ENCODE measurements around the gene LRCH4.
A peak's percentile ranks its signal among the peaks of the same experiment; 100 is the strongest.

LRCH4 gene

DNA sequence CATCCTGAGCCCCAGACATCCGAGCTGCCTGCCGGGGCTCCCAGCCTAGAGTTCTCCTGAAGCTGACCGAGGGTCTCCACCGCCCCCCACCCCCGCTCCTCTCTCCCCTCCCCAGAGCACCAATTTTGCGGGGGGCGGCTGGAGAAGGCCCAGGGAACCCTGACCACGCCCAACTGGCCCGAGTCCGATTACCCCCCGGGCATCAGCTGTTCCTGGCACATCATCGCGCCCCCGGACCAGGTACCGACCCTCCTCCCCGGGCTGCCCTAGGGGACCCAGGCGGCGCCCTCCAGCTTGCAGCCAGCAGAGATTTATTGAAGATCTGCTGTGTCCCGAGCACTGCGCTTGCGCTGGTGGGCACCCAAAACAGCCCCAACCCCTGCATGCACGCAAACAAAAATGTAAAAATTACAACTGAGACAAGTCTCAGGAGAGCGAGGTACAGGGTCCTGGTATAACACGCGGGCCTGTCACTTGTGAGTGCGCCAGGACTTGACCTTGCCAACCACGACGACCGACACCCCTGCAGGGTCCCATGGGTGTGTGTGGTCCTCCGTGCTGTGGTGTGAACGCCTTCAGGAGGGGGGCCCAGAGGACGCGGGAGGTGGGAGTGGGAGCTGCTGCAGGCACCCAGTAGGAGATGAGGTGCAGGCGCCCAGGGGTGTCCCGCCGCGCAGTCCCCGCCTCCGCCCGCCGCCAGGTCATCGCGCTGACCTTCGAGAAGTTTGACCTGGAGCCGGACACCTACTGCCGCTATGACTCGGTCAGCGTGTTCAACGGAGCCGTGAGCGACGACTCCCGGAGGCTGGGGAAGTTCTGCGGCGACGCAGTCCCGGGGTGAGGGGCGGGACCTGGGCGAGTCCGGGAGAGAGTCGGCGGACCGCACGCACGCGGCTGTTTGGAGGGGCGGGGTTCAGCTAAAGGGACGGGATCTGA, 19.3 kb upstream of the LRCH4 start:
- DNase-seq = peak in 1 of 2 experiments; percentile 51

DNA sequence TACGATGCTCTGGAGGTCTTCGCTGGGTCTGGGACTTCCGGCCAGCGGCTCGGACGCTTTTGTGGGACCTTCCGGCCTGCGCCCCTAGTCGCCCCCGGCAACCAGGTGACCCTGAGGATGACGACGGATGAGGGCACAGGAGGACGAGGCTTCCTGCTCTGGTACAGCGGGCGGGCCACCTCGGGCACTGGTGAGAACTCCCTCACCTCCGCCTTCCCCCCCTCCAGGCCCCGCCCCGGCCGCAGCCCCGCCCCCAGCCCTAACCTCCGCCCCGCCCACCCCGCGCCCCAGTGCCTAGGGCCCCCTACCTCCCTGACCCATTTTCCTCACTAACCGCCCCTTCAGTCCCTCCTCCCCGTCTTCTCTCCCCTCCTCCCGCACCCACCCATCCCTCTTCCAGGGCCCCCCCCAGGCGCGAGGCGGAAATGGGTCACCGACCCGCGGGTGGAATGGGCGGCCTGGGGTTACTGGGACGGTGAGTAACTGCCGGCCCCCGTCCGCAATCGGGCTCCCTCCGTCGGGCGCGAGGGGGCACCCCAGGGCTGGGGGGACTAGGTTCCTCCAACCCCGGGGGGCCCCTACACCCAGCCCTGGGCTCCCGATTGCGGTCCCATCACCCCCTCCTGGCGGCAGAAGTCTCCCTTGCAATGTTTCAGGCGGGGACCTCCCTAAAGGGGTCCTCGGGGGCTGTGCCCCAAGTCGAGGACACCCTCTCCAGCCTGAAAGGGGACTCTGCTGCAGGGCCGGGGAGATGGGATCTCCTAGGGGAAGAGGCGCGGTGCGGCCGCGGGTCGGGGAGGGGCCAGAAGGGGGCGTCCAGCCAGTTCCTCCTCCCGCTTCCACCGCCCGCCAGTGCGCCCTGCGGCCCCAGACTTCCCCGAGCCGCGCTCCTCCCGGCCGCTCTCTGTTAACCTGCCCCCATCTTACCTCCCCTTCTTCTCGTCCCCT, 18.4 kb upstream of the LRCH4 start:
- DNase-seq = peak in 1 of 2 experiments; percentile 82

DNA sequence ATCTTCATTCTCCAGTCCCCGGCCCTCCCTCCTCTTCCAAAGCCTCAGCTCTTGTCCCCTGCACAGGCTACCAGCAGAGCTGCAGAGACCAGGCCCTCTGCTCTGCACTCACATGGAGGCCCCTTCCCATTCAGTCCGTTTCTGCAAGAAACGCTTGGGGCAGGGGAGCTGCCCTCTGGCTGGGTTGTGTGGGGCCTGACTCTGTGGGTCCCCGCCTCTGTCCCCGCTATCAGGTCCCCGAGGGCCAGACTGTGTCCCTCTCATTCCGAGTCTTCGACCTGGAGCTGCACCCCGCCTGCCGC, 17.7 kb upstream of the LRCH4 start:
- DNase-seq = peak in 1 of 2 experiments; percentile 63

DNA sequence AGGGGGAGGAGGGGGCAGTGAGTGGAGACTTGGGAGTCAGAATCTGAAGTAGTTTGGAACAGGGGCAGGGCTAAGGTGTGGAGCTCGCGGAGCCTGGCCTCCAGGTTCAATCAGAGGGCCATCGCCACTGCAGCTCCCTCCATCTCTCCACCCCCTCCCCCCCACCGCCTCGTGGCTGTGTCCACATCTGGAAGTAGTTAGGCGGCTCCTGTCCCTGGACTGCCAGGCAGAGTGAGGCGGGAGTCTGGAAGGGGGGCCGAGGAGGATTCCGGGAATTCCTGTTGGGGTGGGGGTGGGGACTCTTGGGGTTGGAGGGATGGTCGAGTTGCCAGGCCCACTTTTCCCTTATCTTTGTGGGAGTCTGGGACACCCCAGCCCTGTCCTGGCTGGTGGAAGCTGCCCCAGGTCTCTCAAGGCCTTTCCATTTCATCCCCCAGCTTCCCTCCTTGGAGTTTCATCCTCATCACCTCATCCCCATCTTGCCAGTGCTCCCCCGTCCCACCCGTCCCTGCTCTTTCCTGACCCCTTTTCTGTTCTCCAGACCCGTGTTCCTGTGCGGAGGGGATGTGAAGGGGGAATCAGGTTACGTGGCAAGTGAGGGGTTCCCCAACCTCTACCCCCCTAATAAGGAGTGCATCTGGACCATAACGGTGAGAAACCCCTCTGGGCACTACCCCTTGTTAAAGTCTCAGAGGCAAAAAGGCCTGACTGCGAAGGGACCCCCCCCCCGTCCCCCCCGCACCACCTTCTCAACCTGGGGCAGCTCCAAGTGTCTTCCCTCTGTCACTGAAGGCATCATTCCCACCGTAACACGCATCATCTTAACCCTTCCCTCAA, 17.2 kb upstream of the LRCH4 start:
- peak in 1 of 2 experiments; percentile 29 for DNase-seq

DNA sequence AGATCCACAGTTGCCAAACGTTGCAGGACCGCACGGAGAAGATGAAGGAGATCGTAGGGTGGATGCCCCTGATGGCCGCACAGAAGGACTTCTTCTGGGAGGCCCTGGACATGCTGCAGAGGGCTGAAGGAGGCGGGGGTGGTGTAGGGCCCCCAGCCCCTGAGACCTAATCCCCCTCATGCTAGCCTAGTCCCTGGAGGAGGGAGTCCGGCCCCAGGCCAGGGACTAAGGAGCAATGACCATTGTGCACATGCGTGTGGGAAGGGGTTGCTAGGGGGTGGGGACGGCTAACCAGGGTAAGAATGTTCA, 14.8 kb upstream of the LRCH4 start:
- no peak for DNase-seq

DNA sequence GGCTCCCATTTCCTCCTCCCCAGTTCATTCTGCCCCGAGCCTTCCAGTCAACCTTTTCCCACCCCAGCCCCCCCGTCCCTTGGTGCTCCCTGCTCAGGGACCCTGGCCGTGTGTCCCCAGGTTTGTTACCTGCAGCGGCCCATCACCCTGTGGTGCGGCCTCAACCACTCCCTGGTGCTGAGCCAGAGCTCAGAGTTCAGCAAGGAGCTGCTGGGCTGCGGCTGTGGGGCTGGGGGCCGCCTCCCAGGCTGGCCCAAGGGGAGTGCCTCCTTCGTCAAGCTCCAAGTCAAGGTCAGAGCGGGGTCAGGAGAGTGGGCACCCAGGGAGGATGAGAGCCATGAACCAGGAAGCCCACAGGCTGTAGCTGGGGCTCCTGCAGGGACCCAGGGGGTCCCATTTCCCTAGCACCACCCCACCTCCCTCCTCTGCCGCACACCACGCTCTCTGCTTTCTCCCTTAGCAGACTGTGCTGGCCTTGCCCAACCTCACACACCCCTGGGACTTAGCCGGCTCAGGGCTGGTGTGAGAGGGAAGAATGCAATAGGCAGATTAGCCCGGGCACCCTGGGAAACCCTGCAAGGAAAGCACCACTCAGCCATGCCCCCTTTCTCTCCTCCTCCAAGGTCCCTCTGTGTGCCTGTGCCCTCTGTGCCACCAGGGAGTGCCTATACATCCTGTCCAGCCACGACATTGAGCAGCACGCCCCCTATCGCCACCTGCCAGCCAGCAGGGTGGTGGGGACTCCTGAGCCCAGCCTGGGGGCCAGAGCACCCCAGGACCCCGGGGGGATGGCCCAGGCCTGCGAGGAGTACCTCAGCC, 14.2 kb upstream of the LRCH4 start:
- peak in 1 of 2 experiments; percentile 21 for DNase-seq

DNA sequence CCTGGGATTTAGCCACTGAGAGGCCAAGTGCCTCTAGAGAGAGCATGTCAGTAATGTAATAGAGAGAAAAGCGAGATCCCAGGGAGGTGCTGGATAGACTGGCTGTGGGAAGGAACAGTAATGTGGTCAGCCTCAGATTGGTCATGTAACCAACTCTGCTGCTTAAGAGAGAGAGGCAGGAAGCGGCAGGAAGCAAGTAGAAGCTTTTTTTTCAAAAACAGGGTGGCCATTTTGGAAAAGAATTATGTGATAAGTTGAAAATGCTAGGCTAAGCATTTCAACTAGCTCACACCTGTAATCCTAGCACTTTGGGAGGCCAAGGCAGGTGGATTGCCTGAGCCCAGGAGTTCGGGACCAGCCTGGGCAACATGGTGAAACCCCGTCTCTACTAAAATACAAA, 12.5 kb upstream of the LRCH4 start:
- DNase-seq = no peak

DNA sequence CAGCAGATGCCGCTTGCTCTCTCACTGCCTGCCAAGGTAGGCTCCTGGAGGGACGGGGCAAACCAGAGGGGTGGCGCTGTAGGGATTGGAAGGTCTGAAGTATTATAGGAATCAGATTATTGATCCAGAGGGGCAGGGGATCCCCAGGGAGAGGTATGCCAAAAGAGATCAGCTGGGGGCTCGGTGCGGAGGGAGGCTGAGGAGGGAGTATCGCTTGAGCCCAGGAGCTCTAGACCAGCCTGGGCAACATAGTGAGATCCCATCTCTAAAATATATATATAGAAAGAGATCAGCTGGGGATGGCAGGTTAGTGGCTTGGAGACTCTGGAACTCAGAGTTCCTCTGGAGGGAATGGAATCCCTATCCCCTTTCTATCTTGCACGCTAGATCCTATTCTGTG, 9.3 kb upstream of the LRCH4 start:
- DNase-seq = no peak

DNA sequence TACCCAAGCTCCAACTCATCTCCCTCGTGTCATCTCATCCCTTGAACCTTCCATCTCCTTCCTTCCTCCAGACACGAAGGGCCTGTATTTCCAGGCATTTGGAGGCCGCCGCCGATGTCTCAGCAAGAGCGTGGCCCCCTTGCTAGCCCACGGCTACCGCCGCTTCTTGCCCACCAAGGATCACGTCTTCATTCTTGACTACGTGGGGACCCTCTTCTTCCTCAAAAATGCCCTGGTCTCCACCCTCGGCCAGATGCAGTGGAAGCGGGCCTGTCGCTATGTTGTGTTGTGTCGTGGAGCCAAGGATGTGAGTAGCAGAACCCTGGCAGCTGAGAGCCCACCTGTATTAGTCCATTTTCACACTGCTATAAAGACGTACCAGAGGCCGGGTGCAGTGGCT, 5.7 kb upstream of the LRCH4 start:
- no peak for DNase-seq

DNA sequence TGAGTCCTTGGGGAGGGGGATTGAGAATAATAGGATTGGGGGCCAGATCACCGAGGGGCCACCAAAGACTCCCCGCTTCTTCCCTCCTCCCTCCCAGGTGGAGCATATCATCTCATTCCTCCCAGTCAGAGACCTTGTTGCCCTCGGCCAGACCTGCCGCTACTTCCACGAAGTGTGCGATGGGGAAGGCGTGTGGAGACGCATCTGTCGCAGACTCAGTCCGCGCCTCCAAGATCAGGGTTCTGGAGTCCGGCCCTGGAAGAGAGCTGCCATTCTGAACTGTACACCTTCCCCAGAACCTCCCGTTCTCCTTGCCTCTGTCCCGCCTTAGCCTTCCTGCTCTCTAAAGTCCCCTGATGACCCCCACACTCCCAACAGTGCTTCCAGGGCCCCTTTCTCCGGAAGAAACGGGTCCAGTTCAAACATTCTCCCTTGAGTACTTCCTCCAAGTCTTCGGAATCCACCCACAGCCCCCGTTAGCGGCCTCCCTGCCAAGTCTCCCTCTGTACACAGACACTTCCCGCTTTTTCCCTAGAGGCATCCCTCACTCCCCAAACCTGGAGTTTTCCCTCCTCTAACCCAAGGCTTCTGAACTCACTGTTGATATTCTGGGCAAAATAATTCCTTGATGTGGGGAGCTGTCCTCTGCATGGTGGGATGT, 4.3 kb upstream of the LRCH4 start:
- no peak for DNase-seq

DNA sequence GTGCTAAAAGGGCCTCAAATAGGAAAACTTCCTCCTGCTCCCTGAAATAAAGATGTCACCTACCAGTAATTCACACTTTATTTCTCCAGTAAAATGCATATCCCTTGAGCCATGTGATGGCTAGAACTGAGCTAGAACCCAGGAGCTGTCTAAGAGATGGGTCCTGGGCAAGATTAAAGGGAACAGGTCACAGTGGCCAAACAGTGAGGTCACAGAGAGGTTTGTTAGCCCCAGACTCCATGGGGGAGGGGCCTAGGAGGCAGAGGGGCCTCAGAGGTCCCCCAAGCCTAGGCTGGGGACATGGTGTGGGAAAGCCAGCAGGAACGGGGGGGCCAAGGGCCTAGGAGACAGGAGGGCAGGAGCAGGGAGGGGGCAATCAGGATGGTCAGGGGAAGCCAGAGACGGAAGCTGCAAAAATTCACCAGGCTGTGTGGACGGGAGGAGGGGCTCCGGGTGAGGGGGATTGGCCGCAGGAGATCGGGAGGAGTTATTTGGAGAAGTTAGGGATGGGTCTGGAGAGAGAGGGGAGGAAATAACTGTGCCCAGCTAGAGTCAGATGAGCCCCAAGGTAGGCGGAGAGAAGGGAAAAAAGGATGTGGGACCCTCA, 3.5 kb upstream of the LRCH4 start:
- DNase-seq = no peak

DNA sequence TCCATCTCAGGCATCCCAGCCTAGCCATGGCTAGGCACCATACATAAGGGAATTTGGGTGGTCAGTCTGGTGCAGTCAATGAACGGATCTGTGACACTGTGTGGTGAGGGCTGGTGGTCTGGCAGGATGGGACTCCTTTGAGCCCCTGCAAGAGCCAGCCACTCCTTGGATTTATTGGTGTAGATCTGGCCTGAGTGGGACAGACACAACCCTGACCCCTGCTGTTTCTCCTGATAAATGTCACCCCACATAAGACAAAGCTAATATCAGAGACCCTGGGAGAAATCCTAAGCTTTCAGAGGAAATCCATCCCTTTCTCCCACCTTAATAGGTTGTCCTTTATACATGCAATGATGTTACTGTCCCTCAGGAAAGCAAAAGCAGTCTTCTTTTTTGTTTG, 2.5 kb upstream of the LRCH4 start:
- peak in 1 of 2 experiments; percentile 47 for DNase-seq

DNA sequence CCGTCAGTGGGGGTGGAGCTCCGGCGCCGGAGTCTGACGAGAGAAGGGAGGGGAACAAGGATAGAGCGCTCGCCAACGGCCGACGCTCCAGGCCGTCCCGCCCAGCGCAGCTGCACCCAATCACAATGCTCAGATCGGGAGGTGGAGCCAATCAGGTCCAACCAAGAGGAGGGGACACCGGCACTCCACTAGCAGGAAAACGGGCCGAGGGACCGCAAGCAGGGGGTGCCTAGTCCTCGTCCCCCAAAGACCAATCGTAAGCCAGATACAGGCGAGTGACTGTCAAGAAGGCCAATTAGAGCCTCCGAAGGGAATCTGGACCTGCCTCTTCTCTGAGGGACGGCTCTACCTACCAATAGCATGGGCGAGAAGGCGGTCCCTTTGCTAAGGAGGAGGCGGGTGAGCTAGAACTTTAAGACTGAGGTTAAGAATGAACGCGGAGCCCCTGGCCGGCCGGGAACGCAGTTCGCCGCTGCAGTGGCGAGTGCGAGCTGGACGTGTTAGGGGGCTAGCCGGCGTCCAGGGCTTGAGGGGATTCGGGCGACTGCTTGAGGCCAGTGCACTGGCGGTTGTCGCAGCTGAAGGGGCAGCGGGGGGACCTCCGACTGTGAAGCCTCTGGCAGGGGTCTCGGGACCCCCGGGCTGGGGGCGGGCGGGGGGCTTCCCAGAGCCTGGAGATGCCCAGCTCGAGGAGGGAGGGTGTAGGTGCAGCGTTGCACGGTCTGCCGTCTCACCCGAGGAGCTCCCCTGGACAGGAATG, 517 bp upstream of the LRCH4 start, which contains the start of gene FBXO24:
TSS of gene FBXO24 (plus strand) at position 63 of the 760 bp plus-strand sequence. CDS start at position 361, 298 bp downstream.
- peak; percentile 100 for DNase-seq

DNA sequence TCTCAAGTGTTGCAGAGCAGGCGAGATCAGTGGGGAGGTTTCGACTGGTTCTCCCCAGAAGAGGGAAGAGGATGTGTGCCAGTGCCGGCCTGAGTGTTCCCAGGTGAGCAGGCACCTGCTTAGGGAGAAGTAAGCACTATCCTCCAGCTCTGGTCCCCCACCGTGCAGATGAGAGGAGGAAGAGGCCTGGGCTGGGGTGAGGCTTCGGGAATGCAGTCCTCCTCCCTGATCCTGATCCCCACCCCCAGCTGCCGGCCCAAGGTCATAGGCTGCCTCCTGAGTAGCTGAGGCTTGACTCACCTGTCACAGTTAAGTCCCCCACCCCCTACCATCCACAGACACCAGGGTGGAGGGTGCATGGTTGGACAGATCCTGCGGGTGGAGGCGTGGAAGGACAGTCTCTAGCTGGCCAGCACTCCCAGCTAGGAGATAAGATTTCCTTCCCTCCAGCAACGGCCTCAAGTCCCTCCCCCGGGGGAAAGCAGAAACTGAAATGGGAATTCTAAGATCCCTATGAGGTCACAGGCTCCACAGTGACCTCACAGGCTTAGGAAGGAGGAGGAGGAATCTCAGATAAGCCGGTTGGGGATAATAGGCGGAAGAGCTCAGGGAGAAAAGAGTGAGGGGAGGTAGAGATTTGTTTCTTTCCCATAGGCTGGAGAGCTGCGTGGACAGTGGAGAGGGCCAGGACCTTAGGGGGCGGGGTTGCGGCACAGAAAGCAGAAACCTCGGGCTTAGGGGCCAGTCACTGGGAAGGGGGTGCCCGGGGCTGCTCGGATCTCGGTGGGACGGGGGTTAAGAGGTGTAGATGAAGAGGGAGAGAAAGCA, 1.0 kb downstream of the LRCH4 start:
- peak in 1 of 2 experiments; percentile 63 for DNase-seq

DNA sequence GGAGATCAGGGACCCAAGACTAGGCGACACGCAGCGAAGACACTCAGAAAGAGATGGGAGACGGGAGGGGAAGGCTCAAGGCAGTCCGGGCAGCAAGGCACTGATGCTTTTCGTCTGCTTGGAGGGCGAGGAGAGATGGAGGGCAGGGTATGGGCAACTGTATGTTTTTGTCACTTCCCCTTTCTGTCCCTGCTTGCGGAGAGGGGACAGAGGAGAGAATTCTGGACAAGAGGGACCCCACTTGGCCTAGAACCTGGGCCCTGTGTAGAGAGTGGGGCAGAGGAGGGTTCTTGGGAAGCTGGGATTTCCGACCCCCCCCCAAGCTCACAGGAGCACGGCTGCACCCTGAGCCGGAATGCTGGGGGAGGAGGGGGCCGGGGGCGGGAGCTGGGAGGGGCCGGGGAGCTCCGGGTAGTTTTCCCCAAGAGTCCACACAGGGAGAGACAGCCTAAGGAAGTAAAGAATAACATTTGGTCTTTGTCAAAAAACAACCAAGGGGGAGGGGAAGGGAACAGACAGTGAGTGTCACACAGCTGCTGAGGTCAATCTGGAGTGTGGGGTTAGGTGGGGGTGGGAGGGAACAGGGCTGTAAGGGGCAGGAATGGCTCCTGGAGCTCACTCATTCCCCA, 1.8 kb downstream of the LRCH4 start:
- no peak for DNase-seq

DNA sequence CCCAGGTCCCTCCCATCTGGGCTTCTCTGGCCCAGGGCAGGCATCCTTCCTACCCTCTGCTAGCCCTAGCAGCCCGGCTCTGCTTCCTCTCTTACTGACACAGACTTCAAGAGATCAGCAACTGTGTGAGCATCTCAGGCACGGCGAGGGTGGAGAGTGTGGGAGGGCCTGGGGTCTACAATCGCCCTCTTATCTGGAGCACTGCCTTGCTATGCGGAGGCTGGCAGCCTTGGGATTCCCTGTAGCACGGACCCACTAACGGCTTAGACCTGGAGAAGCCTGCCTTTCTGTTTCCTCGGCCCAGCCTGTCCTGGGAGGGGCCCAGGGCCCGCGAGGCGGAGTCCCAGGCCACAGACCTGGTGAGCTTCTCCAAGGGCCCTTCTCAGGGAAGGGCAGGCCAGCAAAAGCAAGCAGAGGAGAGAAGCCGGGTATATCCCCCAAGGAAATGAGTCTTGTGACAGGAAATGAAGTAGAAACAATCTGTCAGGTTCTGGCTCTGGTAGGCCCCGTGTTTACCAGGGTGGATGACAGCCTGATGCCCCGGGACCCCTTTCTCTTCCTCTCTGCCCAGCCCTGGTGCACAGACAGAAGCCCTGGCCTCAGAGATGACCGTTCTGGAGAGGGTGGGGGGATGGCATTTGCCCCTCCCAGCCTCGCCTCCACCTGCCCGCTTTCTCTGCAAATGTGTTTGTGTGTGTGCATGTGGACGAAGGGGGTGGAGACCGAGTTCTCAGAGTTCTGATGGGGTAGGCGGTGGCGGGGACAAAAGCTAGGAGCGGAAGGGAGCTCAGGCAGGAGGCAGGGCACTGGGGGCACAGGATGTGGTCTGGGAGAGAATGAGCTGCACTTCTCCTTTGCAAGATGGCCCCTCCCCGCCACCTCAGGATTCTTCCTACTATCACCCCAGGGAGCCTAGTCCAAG, 2.5 kb downstream of the LRCH4 start:
- DNase-seq = no peak

DNA sequence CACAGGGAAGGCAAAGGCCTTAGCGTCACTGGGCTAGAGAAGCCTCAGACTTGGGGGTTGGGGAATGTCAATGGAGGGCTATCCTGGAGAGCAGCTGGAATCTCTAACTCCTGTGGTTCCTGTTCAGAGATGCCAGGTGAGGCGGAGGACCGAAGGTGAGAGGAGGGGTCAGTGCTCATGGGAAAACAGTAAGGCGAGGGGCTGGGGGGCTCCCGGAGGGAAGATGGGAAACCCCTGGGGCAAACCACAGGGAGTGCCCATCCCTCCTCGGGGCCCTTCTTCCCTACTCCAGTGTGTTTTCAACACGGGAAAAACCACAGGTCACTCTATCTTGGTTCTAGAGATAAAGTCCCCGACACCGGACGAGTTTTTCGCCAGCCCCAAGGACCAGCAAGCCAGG, 3.3 kb downstream of the LRCH4 start:
- no peak for DNase-seq

All from NCI-H526 (cell line).